Caco-2 (cell line): ENCODE data around the gene STRBP. TPM values are rescaled to one million over a fixed set of nuclear protein-coding genes. Genes with fewer than 3 reads are reported as not detected.

Experiments used
- BruUV-seq: library from RNA; stranded (reverse); fragments of 400-500 nt; replicated peaks from 2 replicates; lab custom pipeline; 2021; lab: Mats Ljungman, UMichigan
- CTCF ChIA-PET: fragments of 300-600 bp; sonication (Branson Sonifier 250); formaldehyde crosslinking; loops from one replicate; lab custom pipeline; 2022; ENCODE audit warnings: antibody characterized with exemption; lab: Charles Lee
- POLR2A ChIA-PET: fragments of 300-600 bp; sonication (Branson Sonifier 250); formaldehyde crosslinking; loops from one replicate; lab custom pipeline; 2022; ENCODE audit warnings: antibody characterized with exemption; lab: Charles Lee
- DNase-seq, 2 experiments: peaks; one replicate each; pipeline versions ENCODE4 v3.0.0 to v3.0.0-alpha.2; 2020 to 2022
- H3K27me3 ChIP-seq: replicated peaks from 2 replicates; pipeline ENCODE4 v1.6.0; 2011; ENCODE audit warnings: low read length; ENCODE audit not compliant: control insufficient read depth, insufficient read depth
- H3K36me3 ChIP-seq: 2 replicates; pipeline ENCODE4 v1.5.1; 2011; ENCODE audit warnings: low read length; ENCODE audit not compliant: control insufficient read depth, insufficient read depth
- H3K4me1 ChIP-seq: fragments of 250-450 bp; sonication (Bioruptor Pico); 2 replicates; pipeline ENCODE4 v1.5.1; 2020; ENCODE audit warnings: mild to moderate bottlenecking
- H3K4me3 ChIP-seq: 2 replicates; pipeline ENCODE4 v1.5.1; 2011; ENCODE audit warnings: low read depth, mild to moderate bottlenecking, control low read depth, low read length
- H3K9me3 ChIP-seq: fragments of 250-450 bp; sonication (Bioruptor Pico); 2 replicates; pipeline ENCODE4 v1.5.1; 2020; ENCODE audit warnings: mild to moderate bottlenecking, moderate library complexity
- H3K27ac Mint-ChIP-seq: one replicate; pipeline ENCODE4 v1.8.0; 2022; ENCODE audit warnings: mixed read lengths; ENCODE audit not compliant: unreplicated experiment
- H3K27me3 Mint-ChIP-seq: one replicate; pipeline ENCODE4 v1.8.0; 2022; ENCODE audit warnings: mixed read lengths; ENCODE audit not compliant: insufficient read depth, unreplicated experiment
- H3K36me3 Mint-ChIP-seq: one replicate; pipeline ENCODE4 v1.8.0; 2022; ENCODE audit warnings: mild to moderate bottlenecking, mixed read lengths; ENCODE audit not compliant: insufficient read depth, unreplicated experiment
- H3K4me1 Mint-ChIP-seq: one replicate; pipeline ENCODE4 v1.8.0; 2022; ENCODE audit warnings: low read depth, mixed read lengths; ENCODE audit not compliant: unreplicated experiment
- H3K4me3 Mint-ChIP-seq: one replicate; pipeline ENCODE4 v1.8.0; 2022; ENCODE audit warnings: mild to moderate bottlenecking, moderate library complexity, mixed read lengths; ENCODE audit not compliant: unreplicated experiment
- H3K9me3 Mint-ChIP-seq: one replicate; pipeline ENCODE4 v1.8.0; 2022; ENCODE audit warnings: mixed read lengths; ENCODE audit not compliant: unreplicated experiment
- CTCF ChIP-seq, 2 experiments: fragments of 200-600 bp in 1 of 2; IDR thresholded peaks; 1 replicate in 1 of 2; 2 replicates in 1 of 2; pipeline versions ENCODE4 v1.5.1 to v1.8.0; 2011 to 2022; ENCODE audit warnings: antibody characterized with exemption in 1 of 2, control low read depth in 1 of 2, inconsistent platforms in 1 of 2, low read depth in 1 of 2, low read length in 1 of 2, mild to moderate bottlenecking in 1 of 2, moderate library complexity in 1 of 2; ENCODE audit not compliant: insufficient read depth in 1 of 2, severe bottlenecking in 1 of 2, unreplicated experiment in 1 of 2
- intact Hi-C: fragments of 100-400 bp; cut with micrococcal nuclease; formaldehyde crosslinking; loops from one replicate; pipeline ENCODE4 v1.10.0; 2022; ENCODE audit not compliant: unreplicated experiment
- total RNA-seq: library from RNA; stranded (reverse); gene quantifications from 2 replicates; pipeline ENCODE4 v1.2.3, GENCODE V29; 2022

The STRBP gene
- total RNA-seq, 1 experiment from 2014 or later = 43.5 TPM

- TF ChIP-seq CTCF (IDR thresholded peaks at IDR 0.05; ENCODE audit: insufficient read depth in 1 of 2, low read depth in 1 of 2, low read length in 1 of 2, severe bottlenecking in 1 of 2, unreplicated experiment in 1 of 2) = no peak
- ChIA-PET CTCF (interaction anchor here (0.7 kb wide), 1 partner anchor 541 kb away, joined by 3 read pairs; no protein-coding TSS in a partner anchor), POLR2A (no interaction called here)
- H3K36me3 ChIP-seq = no peaks in the 10 kb centered on the region
- no peaks in the 10 kb centered on the region for H3K9me3 ChIP-seq
- Mint-ChIP-seq H3K4me3 (no peak overlapping the region), H3K9me3 (no peaks in the 10 kb centered on the region), H3K27me3 (no peaks in the 10 kb centered on the region), H3K36me3 (no peaks in the 10 kb centered on the region), H3K4me1 (no peaks in the 10 kb centered on the region), H3K27ac (no peak overlapping the region)
- BruUV-seq = no TSS peak
- intact Hi-C loops = no loop called here
- H3K4me1 ChIP-seq = no peaks in the 10 kb centered on the region
- DNase-seq = no peak
- no peaks in the 10 kb centered on the region for H3K27me3 ChIP-seq
- H3K4me3 ChIP-seq = no peak overlapping the region
These were observed 100.9 kb downstream of the STRBP start for GRCh38 chr9:123167474-123167873.

- POLR2A ChIA-PET = no interaction called here
- no peaks in the 10 kb centered on the region for H3K4me1 Mint-ChIP-seq
- no peak overlapping the region for H3K4me3 Mint-ChIP-seq
- CTCF ChIA-PET = no interaction called here
- H3K36me3 Mint-ChIP-seq = no peaks in the 10 kb centered on the region
- no peak for TF ChIP-seq CTCF (IDR thresholded peaks at IDR 0.05; ENCODE audit: insufficient read depth in 1 of 2, low read depth in 1 of 2, low read length in 1 of 2, severe bottlenecking in 1 of 2, unreplicated experiment in 1 of 2)
- intact Hi-C loops = no loop called here
- no peaks in the 10 kb centered on the region for H3K9me3 Mint-ChIP-seq
- H3K4me3 ChIP-seq = no peak overlapping the region
- H3K36me3 ChIP-seq = no peaks in the 10 kb centered on the region
- H3K27me3 ChIP-seq = no peaks in the 10 kb centered on the region
- no peaks in the 10 kb centered on the region for H3K27me3 Mint-ChIP-seq
- H3K9me3 ChIP-seq = no peaks in the 10 kb centered on the region
- BruUV-seq = no TSS peak
- H3K27ac Mint-ChIP-seq = no peak overlapping the region
- H3K4me1 ChIP-seq = no peaks in the 10 kb centered on the region
- no peak for DNase-seq
These were observed 102.6 kb downstream of the STRBP start for GRCh38 chr9:123165813-123166212.

- Histone ChIP-seq H3K4me3 (no peak overlapping the region), H3K36me3 (no peaks in the 10 kb centered on the region), H3K9me3 (no peaks in the 10 kb centered on the region), H3K27me3 (no peaks in the 10 kb centered on the region), H3K4me1 (no peaks in the 10 kb centered on the region)
- no peak for TF ChIP-seq CTCF (IDR thresholded peaks at IDR 0.05; ENCODE audit: insufficient read depth in 1 of 2, low read depth in 1 of 2, low read length in 1 of 2, severe bottlenecking in 1 of 2, unreplicated experiment in 1 of 2)
- no TSS peak for BruUV-seq
- no peaks in the 10 kb centered on the region for H3K36me3 Mint-ChIP-seq
- ChIA-PET CTCF (interaction anchor here (0.6 kb wide), 1 partner anchor 17 kb away, joined by 4 read pairs; no protein-coding TSS in a partner anchor), POLR2A (no interaction called here)
- H3K4me3 Mint-ChIP-seq = no peak overlapping the region
- H3K27ac Mint-ChIP-seq = no peak overlapping the region
- intact Hi-C loops = no loop called here
- no peak for DNase-seq
- no peaks in the 10 kb centered on the region for H3K27me3 Mint-ChIP-seq
- H3K9me3 Mint-ChIP-seq = no peaks in the 10 kb centered on the region
- no peaks in the 10 kb centered on the region for H3K4me1 Mint-ChIP-seq
These were observed 104.1 kb downstream of the STRBP start for GRCh38 chr9:123164285-123164684.
